Cortex of kidney (tissue), 1 donor: ENCODE measurements around the gene SDHB.

Experiments
- DNase-seq: peaks from one replicate; lab custom pipeline; 2025; lab: John Stamatoyannopoulos, UW

The SDHB gene

DNA sequence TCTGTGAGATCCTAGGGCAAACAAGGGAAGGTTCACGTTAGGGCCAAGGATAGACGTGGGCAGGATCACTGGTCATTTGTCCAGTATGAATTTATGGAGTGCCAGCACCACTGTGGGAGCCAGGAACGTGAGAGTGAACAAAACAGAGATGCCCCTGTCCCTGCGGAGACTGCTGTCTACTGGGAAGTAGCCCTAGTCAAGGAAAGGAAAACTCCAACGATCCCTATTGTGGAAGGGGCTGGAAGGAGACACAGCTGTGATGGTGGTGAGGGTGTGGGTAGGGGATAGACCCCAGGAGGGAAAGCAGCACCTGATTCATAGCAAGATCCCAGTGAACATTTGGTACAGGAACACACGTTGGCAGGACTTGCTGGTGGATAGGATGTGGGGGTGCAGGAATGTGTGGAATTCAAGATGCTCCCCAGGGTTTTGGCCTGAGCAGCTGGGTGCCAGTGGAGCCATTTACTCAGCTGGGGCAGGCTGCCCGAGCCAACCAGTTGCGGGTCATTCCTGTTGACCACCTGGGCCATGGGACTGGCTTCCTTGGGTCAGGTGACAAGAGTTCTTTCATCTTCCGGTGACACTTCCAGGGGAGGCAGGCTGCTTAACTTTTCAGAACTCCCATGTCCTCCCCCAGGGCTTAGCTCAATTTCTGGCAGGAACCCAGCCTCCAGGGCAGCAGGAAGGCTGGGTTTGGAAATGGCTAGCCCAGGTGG, 40.9 kb downstream of the SDHB start:
- DNase-seq = no peak

GRCh38 chr1:17011439-17012307, 42.2 kb downstream of the SDHB start, which contains the start of gene ATP13A2:
ATP13A2 (minus strand) TSS chr1:17011928; CDS start chr1:17011738, 190 bp downstream.
- no peak for DNase-seq

DNA sequence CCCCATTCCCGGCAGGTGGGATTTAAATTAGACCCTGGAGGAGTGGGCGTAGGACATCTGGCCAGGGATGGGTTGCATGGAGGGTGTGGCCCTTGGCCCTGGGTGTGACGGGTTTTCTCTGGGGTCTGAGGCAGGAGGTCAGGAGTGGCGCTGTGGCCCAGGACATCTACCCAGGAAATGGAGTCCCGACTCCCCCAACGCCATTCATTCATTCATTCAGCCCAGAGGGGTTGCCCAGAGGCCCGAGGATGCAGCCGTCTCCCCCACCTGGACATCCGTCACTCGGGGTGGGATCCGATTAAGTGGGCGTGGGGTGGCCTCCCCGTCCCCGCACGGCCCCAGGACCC, 42.8 kb downstream of the SDHB start:
- DNase-seq = no peak

- DNase-seq = no peak
These were observed 44.1 kb downstream of the SDHB start for GRCh38 chr1:17009706-17010105.

- DNase-seq = no peak
These were observed 45.5 kb downstream of the SDHB start for GRCh38 chr1:17008208-17008855.

DNA sequence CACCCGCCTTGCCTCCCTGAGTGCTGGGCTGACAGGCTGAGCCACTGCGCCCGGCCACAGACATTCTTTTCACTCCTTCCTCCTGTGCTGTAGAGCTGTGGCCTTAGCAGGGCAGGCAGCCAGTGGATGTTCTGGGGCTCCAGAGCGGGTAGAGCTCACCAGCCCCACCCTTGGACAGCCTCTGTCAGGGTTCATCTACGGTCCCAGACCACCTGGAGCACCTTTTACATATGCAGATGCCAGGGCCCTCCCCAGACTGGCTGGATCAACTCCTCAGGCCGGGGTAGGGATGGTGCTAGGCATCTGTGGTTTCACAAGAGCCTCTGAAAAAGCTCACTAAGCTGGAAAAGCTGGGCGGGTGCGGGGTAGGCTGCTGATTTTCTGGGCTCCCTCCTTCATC, 46.7 kb downstream of the SDHB start:
- no peak for DNase-seq

GRCh38 chr1:17005365-17005740, 48.5 kb downstream of the SDHB start:
- DNase-seq = no peak

GRCh38 chr1:17004466-17005364, 49.1 kb downstream of the SDHB start:
- DNase-seq = no peak

DNA sequence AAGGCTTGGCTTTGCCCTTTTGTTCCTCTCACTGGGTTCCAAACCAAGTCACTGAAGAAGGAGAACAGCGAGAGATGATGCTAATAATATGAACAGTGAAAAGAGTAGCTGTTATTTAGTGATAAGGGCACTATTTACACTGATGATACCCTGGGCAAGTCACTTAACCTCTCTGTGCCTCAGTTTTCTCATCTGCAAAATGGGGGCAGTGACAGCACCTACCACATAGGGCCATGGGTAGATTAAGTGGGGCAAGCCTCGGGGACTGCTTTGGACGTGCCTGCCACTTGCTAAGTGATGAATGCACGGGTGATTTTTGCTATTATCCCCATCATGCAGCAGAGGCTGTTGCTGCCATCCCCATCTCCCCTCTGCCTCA, 51.3 kb downstream of the SDHB start:
- DNase-seq = no peak

- DNase-seq = no peak
These were observed 51.9 kb downstream of the SDHB start for GRCh38 chr1:17001760-17002523.

GRCh38 chr1:16999863-17000262, 54.0 kb downstream of the SDHB start:
- DNase-seq = no peak

- no peak for DNase-seq
These were observed 55.2 kb downstream of the SDHB start for GRCh38 chr1:16998589-16998988.

DNA sequence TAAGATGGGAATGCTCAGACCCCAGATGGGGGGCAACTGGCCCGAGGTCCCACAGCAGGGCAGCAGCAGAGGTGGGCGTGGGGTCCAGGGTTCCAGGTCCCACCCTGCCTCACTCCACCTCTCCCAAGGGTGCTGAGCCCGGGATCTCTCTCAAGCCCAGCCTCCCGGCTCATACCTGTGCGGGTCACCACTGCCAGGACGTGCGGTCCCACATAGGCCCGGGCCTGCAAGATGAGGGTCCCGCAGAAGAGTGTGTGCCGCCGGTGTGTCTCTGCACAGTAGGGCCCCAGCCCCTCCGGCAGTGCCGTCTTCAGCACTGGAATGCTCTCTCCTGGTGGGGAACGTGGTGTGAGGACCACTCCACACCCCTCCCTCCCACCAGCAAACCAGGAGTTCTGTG, 57.0 kb downstream of the SDHB start:
- no peak for DNase-seq

DNA sequence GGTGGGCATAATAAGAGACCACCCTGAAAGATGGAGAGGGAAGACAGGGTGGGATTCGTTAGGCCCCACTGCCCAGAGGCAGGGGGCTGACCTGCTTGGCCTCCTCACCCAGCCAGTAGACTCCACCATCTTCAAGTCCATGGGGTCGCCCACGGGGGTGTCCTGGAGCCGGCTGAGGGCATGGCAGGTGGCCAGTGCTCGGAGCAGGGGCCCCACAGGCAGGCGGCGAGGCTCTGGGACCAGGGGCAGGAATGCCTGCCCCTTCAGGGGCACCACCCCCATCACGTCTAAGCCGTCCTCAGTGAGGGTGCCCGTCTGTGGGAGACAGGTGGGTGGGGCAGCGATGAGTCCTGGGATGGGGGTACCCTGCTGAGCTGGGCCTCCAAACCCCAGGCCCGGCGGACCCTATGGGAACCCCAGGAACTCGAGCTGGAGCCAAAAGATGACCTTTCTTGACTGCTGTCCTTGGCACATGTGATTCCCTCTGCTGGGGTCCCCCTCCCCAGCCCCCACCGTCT, 60.3 kb downstream of the SDHB start:
- no peak for DNase-seq

DNA sequence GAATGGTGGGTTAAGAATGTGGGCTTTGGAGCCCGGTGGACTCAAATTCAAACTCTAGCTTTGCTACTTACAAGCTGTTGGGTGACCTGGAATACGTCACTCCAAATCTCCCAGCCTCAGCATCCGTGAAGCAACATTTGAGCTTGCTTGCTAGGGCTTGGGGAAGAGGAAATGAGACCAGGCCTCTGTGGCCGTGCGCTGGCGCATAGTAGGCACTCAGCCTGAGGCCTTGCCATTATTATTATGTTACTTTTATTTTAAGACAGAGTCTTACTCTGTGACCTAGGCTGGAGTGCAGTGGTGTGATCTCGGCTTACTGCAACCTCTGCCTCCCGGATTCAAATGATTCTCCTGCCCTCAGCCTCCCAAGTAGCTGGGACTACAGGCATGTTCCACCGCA, 61.2 kb downstream of the SDHB start:
- no peak for DNase-seq

- DNase-seq = no peak
These were observed 61.7 kb downstream of the SDHB start for GRCh38 chr1:16992102-16992501.

GRCh38 chr1:16991571-16991970, 62.3 kb downstream of the SDHB start:
- no peak for DNase-seq

DNA sequence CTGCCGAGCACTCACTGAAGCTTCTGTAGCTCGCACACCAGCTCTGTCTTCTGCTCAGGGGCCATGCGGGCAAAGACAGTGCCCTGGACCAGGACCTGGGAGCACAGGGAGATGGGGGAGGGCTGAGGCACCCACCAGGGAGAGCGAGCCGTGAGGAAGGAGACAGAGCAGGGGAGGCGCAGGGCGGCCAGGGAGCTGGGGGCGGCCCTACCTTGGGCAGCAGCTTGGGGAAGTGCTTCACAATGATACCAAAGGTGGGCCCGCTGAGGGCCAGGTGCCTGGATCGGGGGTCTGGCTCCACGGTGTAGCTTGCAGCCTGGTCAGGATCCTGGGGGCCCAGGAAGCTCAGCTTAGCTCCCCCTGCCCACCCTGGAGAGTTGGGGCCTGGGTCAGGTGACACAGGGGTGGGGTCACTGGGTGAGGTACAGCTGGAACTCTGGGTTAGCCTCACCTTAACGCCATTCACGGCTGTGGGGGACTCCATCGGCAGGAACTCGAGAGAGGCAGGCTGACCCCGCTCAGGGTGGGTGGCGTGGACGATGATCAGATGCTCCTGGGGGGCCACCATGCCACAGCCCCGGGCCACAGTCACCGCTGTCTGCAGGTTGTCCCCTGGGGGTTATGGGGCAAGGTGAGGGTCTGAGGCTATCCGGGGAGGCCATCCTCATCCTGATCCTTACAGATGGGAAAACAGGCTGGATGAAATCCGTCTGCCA, 64.0 kb downstream of the SDHB start:
- DNase-seq = no peak

- DNase-seq = no peak
These were observed 65.6 kb downstream of the SDHB start for GRCh38 chr1:16988210-16988609.

DNA sequence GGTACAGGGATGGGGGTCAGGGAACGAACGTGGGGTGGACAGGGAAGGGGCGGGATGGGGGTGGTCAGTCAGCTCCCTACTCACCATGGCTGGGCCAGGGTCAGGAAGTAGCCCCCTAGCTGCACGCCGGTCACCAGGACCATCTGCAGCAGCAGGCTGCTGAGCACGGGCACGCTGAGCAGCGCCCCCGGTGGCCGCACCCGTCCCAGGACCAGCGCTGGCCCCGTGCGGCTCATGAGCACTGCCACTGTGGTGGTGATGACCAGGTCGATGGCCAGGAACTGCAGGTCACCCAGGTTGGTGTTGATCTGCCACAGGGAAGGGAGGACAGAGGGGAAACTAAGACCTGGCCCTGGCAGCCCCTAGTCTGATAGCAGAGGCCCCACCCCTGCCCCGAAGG, 66.9 kb downstream of the SDHB start:
- DNase-seq = no peak
